Stimulated activated naive CD4-positive, alpha-beta T cell (primary cell): ENCODE measurements around the gene ANKRD13A.
A peak's percentile ranks its signal among the peaks of the same experiment; 100 is the strongest.
"Not testable (repeated sequence)": the region's sequence is repeated elsewhere in the genome, so short reads cannot be mapped to it uniquely, and the experiment has no call there.

ENCODE experiments used
- DNase-seq, 6 experiments: peaks; one replicate each; lab custom pipeline; 2025; lab: John Stamatoyannopoulos, UW

The ANKRD13A gene

GRCh38 chr12:109983432-109984142 is 15.6 kb upstream of the ANKRD13A start:
- no peak for DNase-seq

GRCh38 chr12:109986236-109986635 is 13.0 kb upstream of the ANKRD13A start:
- not testable (repeated sequence) for DNase-seq

- no peak for DNase-seq
Measured at GRCh38 chr12:109987615-109988014, 11.6 kb upstream of the ANKRD13A start.

GRCh38 chr12:109988274-109988673 is 11.0 kb upstream of the ANKRD13A start:
- DNase-seq = no peak

- DNase-seq = no peak
Measured at GRCh38 chr12:109988903-109989302, 10.3 kb upstream of the ANKRD13A start.

GRCh38 chr12:109989380-109989779 is 9.8 kb upstream of the ANKRD13A start:
- no peak for DNase-seq

GRCh38 chr12:109991586-109991985 is 7.6 kb upstream of the ANKRD13A start:
- DNase-seq = no peak

- no peak for DNase-seq
Measured at GRCh38 chr12:109993091-109993490, 6.1 kb upstream of the ANKRD13A start.

- DNase-seq = peak in 3 of 6 experiments; percentile 9 to 19 (median 17)
Measured at GRCh38 chr12:109994401-109995175, 4.6 kb upstream of the ANKRD13A start.

- DNase-seq = peak in 1 of 6 experiments; percentile 33
Measured at GRCh38 chr12:109995361-109995685, 3.9 kb upstream of the ANKRD13A start.

- DNase-seq = peak; percentile 82 to 93 (median 90)
Measured at GRCh38 chr12:109995686-109996482, 3.3 kb upstream of the ANKRD13A start, which contains the start of gene GIT2. GIT2 (minus strand) TSS chr12:109996368; CDS start chr12:109996224, 144 bp downstream.

GRCh38 chr12:109996483-109996853 is 2.8 kb upstream of the ANKRD13A start:
- DNase-seq = no peak

GRCh38 chr12:109997393-109997792 is 1.8 kb upstream of the ANKRD13A start:
- DNase-seq = no peak

- DNase-seq = no peak
Measured at GRCh38 chr12:109998241-109998903, 858 bp upstream of the ANKRD13A start.

GRCh38 chr12:109999649-109999971 is 380 bp downstream of the ANKRD13A start:
- no peak for DNase-seq

- peak in 2 of 6 experiments; percentile 13 to 20 for DNase-seq
Measured at GRCh38 chr12:109999983-110000505, 814 bp downstream of the ANKRD13A start.

GRCh38 chr12:110001596-110001995 is 2.4 kb downstream of the ANKRD13A start:
- no peak for DNase-seq

- no peak for DNase-seq
Measured at GRCh38 chr12:110002676-110003515, 3.7 kb downstream of the ANKRD13A start.

- DNase-seq = no peak
Measured at GRCh38 chr12:110004598-110004997, 5.4 kb downstream of the ANKRD13A start.

GRCh38 chr12:110005319-110005973 is 6.2 kb downstream of the ANKRD13A start:
- no peak for DNase-seq
